PC-9 (cell line): ENCODE measurements around the gene ZCCHC14.

Experiments
- CTCF ChIP-seq: fragments of 200-600 bp; sonication (generic); conservative IDR thresholded peaks from 2 replicates; pipeline ENCODE4 v1.6.1; 2017; ENCODE audit warnings: mixed run types, antibody characterized with exemption, mild to moderate bottlenecking, moderate library complexity
- EZH2 ChIP-seq: fragments of 200-600 bp; sonication (generic); IDR thresholded peaks from 2 replicates; pipeline ENCODE4 v1.8.0; 2017; ENCODE audit warnings: antibody characterized with exemption, low read depth

DNA sequence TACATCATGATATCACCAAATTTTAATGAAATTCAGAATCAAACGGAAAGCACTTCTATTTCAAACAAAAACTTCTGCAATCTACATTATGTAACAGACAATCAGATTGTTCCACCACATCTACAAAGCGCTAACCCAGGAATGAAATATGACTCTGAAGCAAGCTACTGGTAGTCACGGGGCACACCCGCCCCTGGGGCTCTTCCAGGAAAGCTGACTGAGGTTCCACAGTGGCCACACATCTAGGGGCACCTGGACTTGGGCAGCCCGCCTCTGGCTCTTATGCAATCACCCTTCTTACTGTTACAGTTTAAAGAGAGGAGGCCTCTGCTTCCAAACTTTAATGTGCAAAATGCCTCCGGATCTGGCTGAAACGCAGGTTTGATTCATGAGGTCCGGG, 27.5 kb downstream of the ZCCHC14 start:
- TF ChIP-seq CTCF (no peak), EZH2 (no peak)
